GM18519 (cell line): Measurements from ENCODE around the gene ICOS.

Experiments used
- ATAC-seq: cut with Tn5 transposase; IDR thresholded peaks from one replicate; pipeline ENCODE4 v1.9.1; 2021; ENCODE audit warnings: mild to moderate bottlenecking, moderate library complexity; ENCODE audit not compliant: unreplicated experiment, low FRiP score

The ICOS gene

GRCh38 chr2:204005940-204006721 lies 69.6 kb downstream of the ICOS start:
- ATAC-seq, result no peak

GRCh38 chr2:204008352-204008751 lies 71.8 kb downstream of the ICOS start:
- ATAC-seq, result no peak

GRCh38 chr2:204010628-204011560 lies 74.3 kb downstream of the ICOS start:
- no peak for ATAC-seq
